Mucosa of rectum (tissue), 2 donors: ENCODE data around the gene KCNK15.
"Not testable (repeated sequence)": the region's sequence is repeated elsewhere in the genome, so short reads cannot be mapped to it uniquely, and the experiment has no call there.

ENCODE experiments used
- H3K27ac ChIP-seq, 2 donors: one replicate each; pipeline ENCODE4 v1.7.0; 2013; ENCODE audit warnings: inconsistent platforms in 2 of 2, low read depth in 2 of 2, low read length in 2 of 2
- H3K27me3 ChIP-seq, 2 donors: one replicate each; pipeline ENCODE4 v1.7.0; 2013; ENCODE audit warnings: low read length in 2 of 2; ENCODE audit not compliant: control insufficient read depth in 2 of 2, insufficient read depth in 2 of 2
- H3K36me3 ChIP-seq, 2 donors: one replicate each; pipeline ENCODE4 v1.7.0; 2013; ENCODE audit warnings: low read length in 2 of 2; ENCODE audit not compliant: control insufficient read depth in 2 of 2, insufficient read depth in 2 of 2
- H3K4me1 ChIP-seq, 2 donors: one replicate each; pipeline ENCODE4 v1.7.0; 2013; ENCODE audit warnings: low read length in 2 of 2, mild to moderate bottlenecking in 1 of 2; ENCODE audit not compliant: control insufficient read depth in 2 of 2, insufficient read depth in 2 of 2
- H3K4me3 ChIP-seq, 2 donors: one replicate each; pipeline ENCODE4 v1.7.0; 2013; ENCODE audit warnings: low read length in 2 of 2
- H3K9ac ChIP-seq, 2 donors: one replicate each; pipeline ENCODE4 v1.7.0; 2013; ENCODE audit warnings: low read length in 2 of 2, low read depth in 1 of 2, mild to moderate bottlenecking in 1 of 2
- H3K9me3 ChIP-seq, 2 donors: one replicate each; pipeline ENCODE4 v1.7.0; 2013; ENCODE audit warnings: low read length in 2 of 2; ENCODE audit not compliant: control insufficient read depth in 2 of 2
- donor health status: healthy.
- donor health status: Normal muscosa, but diverticular disease.

KCNK15 gene

GRCh38 chr20:44745598-44746366, at the start of gene KCNK15:
KCNK15 (plus strand) TSS chr20:44745865; CDS start chr20:44745911, 46 bp downstream.
- Histone ChIP-seq H3K27me3 (peaks cover 11 to 29% of the 10 kb centered on the region in 2 donors), H3K9me3 (no peaks in the 10 kb centered on the region), H3K4me3 (peak within 1 kb of the TSS; percentile 56), H3K4me1 (peaks cover 10 to 15% of the 10 kb centered on the region in 2 donors), H3K27ac (no peak within 1 kb of the TSS), H3K36me3 (no peaks in the 10 kb centered on the region), H3K9ac (peak within 1 kb of the TSS; percentile 8 to 9)

GRCh38 chr20:44696315-44696714, 49.4 kb upstream of the KCNK15 start:
- Histone ChIP-seq H3K36me3 (no peaks in the 10 kb centered on the region), H3K27ac (no peak overlapping the region), H3K9ac (no peak overlapping the region), H3K27me3 (no peaks in the 10 kb centered on the region), H3K4me3 (no peak overlapping the region), H3K4me1 (no peaks in the 10 kb centered on the region), H3K9me3 (no peaks in the 10 kb centered on the region)

- not testable (repeated sequence) for H3K27me3 ChIP-seq, H3K4me3 ChIP-seq, H3K9me3 ChIP-seq, H3K9ac ChIP-seq, H3K27ac ChIP-seq, H3K36me3 ChIP-seq, H3K4me1 ChIP-seq
Observed at GRCh38 chr20:44697041-44697440, 48.6 kb upstream of the KCNK15 start.

GRCh38 chr20:44698351-44698750, 47.3 kb upstream of the KCNK15 start:
- no peak overlapping the region for H3K4me3 ChIP-seq
- H3K9ac ChIP-seq: no peak overlapping the region
- H3K9me3 ChIP-seq: no peaks in the 10 kb centered on the region
- no peaks in the 10 kb centered on the region for H3K27me3 ChIP-seq
- no peaks in the 10 kb centered on the region for H3K36me3 ChIP-seq
- H3K27ac ChIP-seq: no peak overlapping the region
- H3K4me1 ChIP-seq: peaks cover 6 to 8% of the 10 kb centered on the region in 2 donors

GRCh38 chr20:44700306-44700705, 45.4 kb upstream of the KCNK15 start:
- Histone ChIP-seq H3K4me1 (peaks cover 6 to 8% of the 10 kb centered on the region in 2 donors), H3K4me3 (no peak overlapping the region), H3K36me3 (no peaks in the 10 kb centered on the region), H3K27me3 (no peaks in the 10 kb centered on the region), H3K27ac (no peak overlapping the region), H3K9ac (no peak overlapping the region), H3K9me3 (no peaks in the 10 kb centered on the region)

DNA sequence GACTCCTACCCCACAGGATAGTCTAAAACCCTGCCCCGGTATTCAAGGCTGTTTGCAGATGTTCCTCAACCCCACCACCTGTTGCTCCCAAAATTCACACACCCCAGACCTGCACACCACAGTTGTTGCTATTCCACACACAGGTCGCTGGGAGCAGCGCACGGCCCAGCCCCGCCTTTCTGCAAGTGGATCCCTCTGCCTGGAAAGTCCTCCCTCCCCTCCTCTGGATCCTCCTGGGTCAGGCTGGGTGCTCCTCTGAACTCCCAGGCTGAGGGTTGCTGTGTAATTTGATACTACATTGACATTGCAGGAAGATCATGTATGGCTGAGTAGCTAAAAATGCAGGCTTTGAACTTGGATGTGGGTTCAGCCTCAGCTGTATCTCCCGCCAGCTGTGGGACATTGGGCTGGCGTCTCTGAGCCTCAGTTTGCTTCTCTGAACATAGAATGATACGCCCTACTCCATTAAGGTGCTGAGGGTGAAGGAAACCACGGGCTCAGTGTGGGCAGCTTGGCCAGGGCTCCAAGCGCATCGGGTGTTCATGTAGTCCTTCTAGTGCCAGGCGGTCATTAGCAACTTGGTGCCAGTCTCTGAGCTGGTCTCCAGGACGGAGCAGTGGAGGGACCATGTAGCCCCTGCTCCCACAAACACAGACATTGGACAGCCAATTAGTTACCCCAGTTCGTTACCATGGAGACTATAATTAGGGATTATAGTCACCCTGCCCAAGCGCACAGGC, 44.4 kb upstream of the KCNK15 start:
- Histone ChIP-seq H3K36me3 (no peaks in the 10 kb centered on the region), H3K9ac (no peak overlapping the region), H3K4me3 (no peak overlapping the region), H3K9me3 (no peaks in the 10 kb centered on the region), H3K27ac (no peak overlapping the region), H3K27me3 (no peaks in the 10 kb centered on the region), H3K4me1 (peaks cover 6 to 8% of the 10 kb centered on the region in 2 donors)

GRCh38 chr20:44701858-44702256, 43.8 kb upstream of the KCNK15 start:
- no peaks in the 10 kb centered on the region for H3K27me3 ChIP-seq
- H3K9me3 ChIP-seq: no peaks in the 10 kb centered on the region
- no peak overlapping the region for H3K9ac ChIP-seq
- no peak overlapping the region for H3K4me3 ChIP-seq
- H3K36me3 ChIP-seq: no peaks in the 10 kb centered on the region
- peaks cover 6 to 8% of the 10 kb centered on the region in 2 donors for H3K4me1 ChIP-seq
- no peak overlapping the region for H3K27ac ChIP-seq

GRCh38 chr20:44702776-44703175, 42.9 kb upstream of the KCNK15 start:
- Histone ChIP-seq H3K36me3 (no peaks in the 10 kb centered on the region), H3K27ac (peak overlapping the region in 1 of 2 donors; percentile 32), H3K4me1 (peaks cover 6 to 8% of the 10 kb centered on the region in 2 donors), H3K27me3 (no peaks in the 10 kb centered on the region), H3K4me3 (no peak overlapping the region), H3K9ac (no peak overlapping the region), H3K9me3 (no peaks in the 10 kb centered on the region)

DNA sequence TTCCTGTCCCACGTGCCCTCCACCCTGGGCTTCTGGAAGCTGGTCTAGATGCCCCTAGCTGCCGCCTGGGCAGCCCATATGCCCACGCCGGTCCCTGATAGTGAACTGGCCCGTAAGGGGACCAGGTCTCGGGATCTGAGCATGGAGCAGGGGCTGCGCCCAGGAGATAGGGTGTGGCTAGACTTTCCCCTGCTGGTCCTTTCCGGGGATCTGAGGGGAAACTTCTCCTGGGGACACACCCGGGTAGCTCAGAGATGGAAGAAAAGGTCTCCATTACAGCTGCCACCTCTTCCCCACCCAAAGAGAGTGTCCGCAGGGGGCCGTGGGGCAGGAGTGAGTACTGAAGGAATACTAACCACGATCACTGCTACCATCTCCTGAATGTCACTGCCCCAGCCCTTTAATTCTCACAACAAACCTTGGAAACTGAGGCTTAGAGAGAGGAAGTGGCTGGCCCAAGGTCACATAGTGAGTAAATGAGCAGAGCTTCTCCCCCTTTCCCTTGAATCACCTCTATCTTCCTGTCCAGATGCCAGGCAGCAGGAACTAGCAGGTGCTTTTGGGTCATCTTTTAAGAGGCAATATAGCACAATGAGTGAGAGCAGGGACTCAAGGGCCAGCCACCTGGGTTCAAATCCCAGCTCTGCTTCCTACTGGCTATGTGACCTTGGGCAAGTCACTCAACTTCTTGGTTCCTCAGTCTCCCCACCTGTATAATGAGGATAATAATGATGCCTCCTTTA, 42.3 kb upstream of the KCNK15 start:
- Histone ChIP-seq H3K27ac (peak overlapping the region in 1 of 2 donors; percentile 32), H3K9me3 (no peaks in the 10 kb centered on the region), H3K4me3 (no peak overlapping the region), H3K9ac (no peak overlapping the region), H3K36me3 (no peaks in the 10 kb centered on the region), H3K27me3 (no peaks in the 10 kb centered on the region), H3K4me1 (peaks cover 6 to 8% of the 10 kb centered on the region in 2 donors)
